Heart right ventricle (tissue), 16 donors: ENCODE measurements around the gene SYTL1. TPM values are rescaled to one million over a fixed set of nuclear protein-coding genes. Genes with fewer than 3 reads are reported as not detected.

Experiments used
- ATAC-seq, 8 donors: fragments of 200-7000 bp; cut with Tn5 transposase; one replicate each; pipeline ENCODE4 v1.9.1; 2020; ENCODE audit warnings: mild to moderate bottlenecking in 8 of 8, moderate library complexity in 8 of 8, moderate number of reproducible peaks in 1 of 8
- DNase-seq, 2 donors: peaks; one replicate each; pipeline ENCODE4 v3.0.0-alpha.2; 2020
- H3K27ac ChIP-seq, 10 donors: fragments of 200-600 bp; sonication (generic) in 2 of 10; one replicate each; pipeline versions ENCODE4 v1.5.0 to v1.8.0; 2020 to 2022; ENCODE audit warnings: mild to moderate bottlenecking in 3 of 10
- H3K27me3 ChIP-seq, 7 donors: fragments of 200-600 bp; one replicate each; pipeline ENCODE4 v1.8.0; 2021 to 2022; ENCODE audit warnings: mild to moderate bottlenecking in 2 of 7
- H3K36me3 ChIP-seq, 9 donors: fragments of 200-600 bp; sonication (generic) in 1 of 9; one replicate each; pipeline versions ENCODE4 v1.5.0 to v1.8.0; 2020 to 2022; ENCODE audit warnings: mild to moderate bottlenecking in 2 of 9
- H3K4me1 ChIP-seq, 9 donors: fragments of 200-600 bp; sonication (generic) in 1 of 9; one replicate each; pipeline versions ENCODE4 v1.5.0 to v1.8.0; 2020 to 2022; ENCODE audit warnings: mild to moderate bottlenecking in 4 of 9
- H3K4me3 ChIP-seq, 10 donors: fragments of 200-600 bp; sonication (generic) in 2 of 10; one replicate each; pipeline versions ENCODE4 v1.5.0 to v1.8.0; 2020 to 2022; ENCODE audit warnings: mild to moderate bottlenecking in 7 of 10, moderate library complexity in 2 of 10
- H3K9me3 ChIP-seq, 11 donors: fragments of 200-600 bp in 10 of 11; sonication (generic) in 2 of 11; one replicate each; pipeline versions ENCODE4 v1.5.0 to v1.8.0; 2013 to 2022; ENCODE audit warnings: mild to moderate bottlenecking in 2 of 11, control low read depth in 1 of 11, moderate library complexity in 1 of 11
- WGBS, 2 donors: extraction: QIAGEN DNeasy Blood & Tissue Kit; methylation state at CpG; one replicate each; pipeline ENCODE4 v1.1.7; 2013; ENCODE audit warnings: inconsistent platforms in 1 of 2; 5-methylcytosine and 5-hydroxymethylcytosine counted together
- intact Hi-C, 10 donors: fragments of 100-400 bp; cut with DNase I; formaldehyde crosslinking; loops; one replicate each; pipeline versions ENCODE4 v1.11.1 to v1.14.2; 2022
- polyA plus RNA-seq, 2 donors: library from polyadenylated mRNA; stranded (reverse); fragments of 200-250 nt; gene quantifications; one replicate each; pipeline ENCODE4 v1.2.3, GENCODE V29; 2013
- total RNA-seq, 10 donors: library from RNA; stranded (reverse); fragmentation: NEBNext Ultra II Directional in 3 of 10; extraction: Animal tissue kit (Norgen Biotek cat#: 25700) in 3 of 10; gene quantifications; one replicate each; pipeline versions ENCODE4 v1.2.1 to v1.2.4, GENCODE V29; 2021 to 2023
- TF ChIP-seq, protein P1 (sequence below), 9 donors: fragments of 200-600 bp; sonication (generic) in 2 of 9; IDR thresholded peaks; one replicate each; pipeline versions ENCODE4 v1.5.0 to v1.8.0; 2021 to 2022; ENCODE audit warnings: antibody characterized with exemption in 9 of 9, mild to moderate bottlenecking in 5 of 9, moderate library complexity in 1 of 9
- donor health status: Arrhythmogenic right ventricular cardiomyopathy.
- donor health status: ischemic (EF 13 %, LVEDD 7.1; RV severe dilation, severe dysfunction).
- donor health status: healthy with polysubstance abuse.
- donor health status: DM: no; HTN: yes; CAD: no.
- donor health status: DM: no; HTN: no; CAD: no.
- donor health status: ischemic (EF 25% LVEDD 6.9; RV normal size, moderate dysfunction).
- donor health status: ischemic (EF 25% LVEDD 5.7; RV mildly dilated, moderate dysfunction).
- donor health status: healthy.
- donor health status: DM: yes; HTN: yes; CAD: no.
- donor health status: Ischemic cardiomyopathy.
- donor health status: ischemic (EF 35%, LVEDD 5.7; RV mildly dilated, moderate dysfunction).
- donor health status: nonischemic (EF 11% LVEDD 7.7; RV severe dilation, severe dysfunction).
- donor health status: DM: yes; HTN: yes; CAD: no.
- donor health status: PGD.
- donor health status: ischemic (EF 29% LVEDD 5.4; RV normal size, mild dysfunction).
- donor health status: nonischemic (EF 23%, LVEDD 6.1; RV moderate dilation, normal function).

SYTL1 gene
- total and polyA plus RNA-seq, 12 donors: 0.30 to 4.3 (median 0.68) TPM

DNA sequence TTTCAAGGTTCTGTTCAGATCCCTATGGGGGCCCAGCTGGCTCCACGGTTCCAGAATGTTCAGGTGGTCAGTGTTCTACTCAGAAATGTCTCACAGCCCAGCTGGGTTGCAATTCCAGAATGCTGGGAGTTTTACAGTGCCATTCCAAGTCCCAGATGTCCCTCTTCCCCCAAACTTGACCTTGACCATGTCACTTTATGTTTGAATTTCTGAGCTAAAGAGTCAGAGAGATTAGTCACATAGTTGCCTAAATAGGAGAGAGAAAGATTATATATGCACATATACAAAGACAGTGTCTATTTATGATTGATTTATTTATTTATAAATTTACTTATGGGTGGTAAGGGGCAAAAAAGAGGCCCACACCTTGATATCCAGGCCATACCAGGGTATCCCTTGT lies 53.1 kb downstream of the SYTL1 start:
- Histone ChIP-seq H3K27ac (peak overlapping the region in 5 of 10 donors; percentile 8 to 51 (median 25)), H3K27me3 (no peaks in the 10 kb centered on the region), H3K36me3 (no peaks in the 10 kb centered on the region), H3K4me3 (no peak overlapping the region), H3K4me1 (peaks cover 7 to 70% (median 47%) of the 10 kb centered on the region in 9 donors), H3K9me3 (no peaks in the 10 kb centered on the region)
- intact Hi-C loops: loop anchor here in 9 of 10 donors (2.0 to 10.0 kb wide), 11 partner anchors 38 to 350 kb away; partner anchors contain the start of genes AHDC1 (in 1 of the 9) and TMEM222 (in 1 of the 9)
- DNase-seq (no peak), ATAC-seq (no peak)
- TF ChIP-seq, protein P1, sequence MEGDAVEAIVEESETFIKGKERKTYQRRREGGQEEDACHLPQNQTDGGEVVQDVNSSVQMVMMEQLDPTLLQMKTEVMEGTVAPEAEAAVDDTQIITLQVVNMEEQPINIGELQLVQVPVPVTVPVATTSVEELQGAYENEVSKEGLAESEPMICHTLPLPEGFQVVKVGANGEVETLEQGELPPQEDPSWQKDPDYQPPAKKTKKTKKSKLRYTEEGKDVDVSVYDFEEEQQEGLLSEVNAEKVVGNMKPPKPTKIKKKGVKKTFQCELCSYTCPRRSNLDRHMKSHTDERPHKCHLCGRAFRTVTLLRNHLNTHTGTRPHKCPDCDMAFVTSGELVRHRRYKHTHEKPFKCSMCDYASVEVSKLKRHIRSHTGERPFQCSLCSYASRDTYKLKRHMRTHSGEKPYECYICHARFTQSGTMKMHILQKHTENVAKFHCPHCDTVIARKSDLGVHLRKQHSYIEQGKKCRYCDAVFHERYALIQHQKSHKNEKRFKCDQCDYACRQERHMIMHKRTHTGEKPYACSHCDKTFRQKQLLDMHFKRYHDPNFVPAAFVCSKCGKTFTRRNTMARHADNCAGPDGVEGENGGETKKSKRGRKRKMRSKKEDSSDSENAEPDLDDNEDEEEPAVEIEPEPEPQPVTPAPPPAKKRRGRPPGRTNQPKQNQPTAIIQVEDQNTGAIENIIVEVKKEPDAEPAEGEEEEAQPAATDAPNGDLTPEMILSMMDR (IDR thresholded peaks at IDR 0.05): no peak
- WGBS, 2 donors: 81 to 86% methylated on average over 1 of the region's 1 CpG

DNA sequence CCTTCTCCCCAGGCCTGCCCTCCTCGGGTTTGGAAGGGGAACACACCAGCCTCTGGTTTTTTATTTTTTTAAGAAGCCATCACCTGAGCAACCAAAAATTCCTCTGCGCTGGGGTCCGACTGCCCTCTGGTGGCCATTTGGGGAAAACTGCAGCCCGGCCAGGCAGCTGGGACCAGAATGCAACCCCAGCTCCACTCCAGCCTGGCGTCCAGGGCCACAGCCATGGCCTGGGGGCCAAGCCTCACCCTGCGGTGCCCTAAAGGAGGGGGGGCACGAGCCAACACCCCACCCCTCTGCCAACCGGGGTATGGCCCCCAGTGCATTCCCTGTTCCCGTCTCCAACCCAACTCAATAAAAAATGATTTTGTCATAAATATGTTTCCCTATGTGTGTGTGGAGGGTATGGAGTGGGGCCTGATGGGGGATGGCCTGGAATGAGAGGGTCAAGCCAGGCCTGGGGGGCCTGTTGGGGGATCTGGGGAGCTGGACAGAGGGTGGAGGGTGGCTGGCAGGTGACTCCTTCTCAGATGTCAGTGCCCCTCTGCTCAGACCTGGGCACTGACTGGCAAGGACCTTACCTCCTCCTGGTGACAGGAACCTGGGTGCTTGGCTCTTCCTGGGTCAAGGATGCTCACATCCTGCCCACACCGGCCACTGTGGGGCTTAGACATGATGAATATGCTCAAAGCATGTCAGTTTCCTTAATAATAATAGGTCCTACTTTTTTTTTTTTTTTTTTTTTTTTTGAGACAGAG lies 53.8 kb downstream of the SYTL1 start:
- Histone ChIP-seq H3K36me3 (no peaks in the 10 kb centered on the region), H3K27me3 (no peaks in the 10 kb centered on the region), H3K27ac (peak overlapping the region in 7 of 10 donors; percentile 17 to 68 (median 30)), H3K4me1 (peaks cover 7 to 77% (median 50%) of the 10 kb centered on the region in 9 donors), H3K9me3 (no peaks in the 10 kb centered on the region), H3K4me3 (no peak overlapping the region)
- intact Hi-C loops: loop anchor here in 7 of 10 donors (1.0 to 10.0 kb wide), 9 partner anchors 63 to 351 kb away; partner anchors contain the start of genes AHDC1 (in 1 of the 7) and TMEM222 (in 1 of the 7)
- 8 to 13% methylated on average over 10 of the region's 10 CpGs for WGBS, 2 donors
- TF ChIP-seq, protein P1 (IDR thresholded peaks at IDR 0.05): peak; percentile 94 to 97 (median 95)
- ATAC-seq: peak in 7 of 8 donors; percentile 3 to 38 (median 25)
- DNase-seq: peak; percentile 70 to 77

DNA sequence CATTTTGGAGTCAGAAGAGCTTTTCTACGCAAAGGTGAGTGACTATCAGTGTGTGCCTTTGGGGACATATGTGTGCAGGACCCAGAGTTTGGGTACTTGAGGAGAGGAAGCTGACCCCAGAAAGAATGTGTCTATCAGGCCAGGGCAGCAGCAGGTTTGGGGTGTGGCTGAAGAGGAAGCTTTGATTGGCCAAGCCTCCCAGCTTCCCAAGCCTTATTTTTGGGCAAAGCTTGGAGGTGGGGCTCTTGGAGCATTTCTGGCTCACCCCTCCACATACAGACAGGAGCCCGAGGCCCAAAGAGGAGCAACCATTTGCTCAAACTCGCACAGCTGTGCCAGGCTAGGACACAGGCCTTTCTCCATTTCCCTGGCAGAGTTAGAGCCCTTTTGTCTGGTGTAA lies 55.3 kb downstream of the SYTL1 start:
- 49 to 62% methylated on average over 3 of the region's 3 CpGs for WGBS, 2 donors
- DNase-seq (no peak), ATAC-seq (no peak)
- H3K27ac ChIP-seq: peak overlapping the region in 8 of 10 donors; percentile 12 to 75 (median 53)
- H3K27me3 ChIP-seq: no peaks in the 10 kb centered on the region
- no peaks in the 10 kb centered on the region for H3K9me3 ChIP-seq
- no peaks in the 10 kb centered on the region for H3K36me3 ChIP-seq
- intact Hi-C loops: loop anchor here in 6 of 10 donors (5.0 to 10.0 kb wide), 5 partner anchors 75 to 352 kb away; partner anchors contain the start of gene TMEM222 (in 1 of the 6)
- H3K4me1 ChIP-seq: peaks cover 4 to 79% (median 55%) of the 10 kb centered on the region in 9 donors
- no peak overlapping the region for H3K4me3 ChIP-seq
- TF ChIP-seq, protein P1 (IDR thresholded peaks at IDR 0.05): no peak

GRCh38 chr1:27397749-27398148 lies 55.9 kb downstream of the SYTL1 start:
- intact Hi-C loops: loop anchor here in 6 of 10 donors (5.0 to 10.0 kb wide), 5 partner anchors 75 to 353 kb away; partner anchors contain the start of gene TMEM222 (in 1 of the 6)
- DNase-seq: no peak
- Histone ChIP-seq H3K4me1 (peaks cover 10 to 81% (median 62%) of the 10 kb centered on the region in 9 donors), H3K9me3 (no peaks in the 10 kb centered on the region), H3K27ac (peak overlapping the region in 3 of 10 donors; percentile 12 to 68 (median 22)), H3K4me3 (no peak overlapping the region), H3K27me3 (no peaks in the 10 kb centered on the region), H3K36me3 (no peaks in the 10 kb centered on the region)
- no peak for ATAC-seq
- TF ChIP-seq, protein P1 (IDR thresholded peaks at IDR 0.05): no peak
- WGBS, 2 donors: 73 to 80% methylated on average over 7 of the region's 7 CpGs
